ENCODE data around the gene CARNS1. TPM values are rescaled to one million over a fixed set of nuclear protein-coding genes. Genes with fewer than 3 reads are reported as not detected.
"Not testable (repeated sequence)": the region's sequence is repeated elsewhere in the genome, so short reads cannot be mapped to it uniquely, and the experiment has no call there.

CARNS1 gene
- total RNA-seq, 4 donors from 2014 or later, result 0.27 to 4.4 (median 0.43) TPM

DNA sequence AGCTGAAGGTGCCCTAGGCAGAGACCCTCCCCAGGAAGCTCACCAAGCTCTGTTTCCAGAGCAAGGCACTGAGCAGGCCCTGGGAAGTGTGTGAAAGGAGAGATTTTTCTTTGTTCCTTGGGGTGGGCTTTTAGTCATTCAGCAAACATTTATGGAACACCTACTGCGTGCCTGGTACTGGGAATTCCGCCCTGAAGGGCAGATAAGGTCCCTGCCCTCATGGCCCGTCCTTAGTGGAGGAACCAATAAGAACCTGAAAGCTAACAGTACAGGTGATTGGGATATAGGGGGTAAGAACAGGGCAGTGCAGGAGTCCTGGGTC lies 49.7 kb downstream of the CARNS1 start:
- Histone ChIP-seq H3K4me1 (peaks cover 22 to 41% (median 35%) of the 10 kb centered on the region in 4 donors), H3K36me3 (no peaks in the 10 kb centered on the region), H3K27ac (peak overlapping the region; percentile 92 to 96 (median 94)), H3K9me3 (no peaks in the 10 kb centered on the region), H3K27me3 (no peaks in the 10 kb centered on the region), H3K4me3 (peak overlapping the region; percentile 35 to 58 (median 53))
- TF ChIP-seq POLR2A (IDR thresholded peaks at IDR 0.05), result no peak
- TF ChIP-seq POLR2AphosphoS5 (IDR thresholded peaks at IDR 0.05), result no peak
- no peak for TF ChIP-seq EP300 (IDR thresholded peaks at IDR 0.05; ENCODE audit: low read depth)
- intact Hi-C loops (cut with DNase I; ENCODE audit: low total_unique reads), result no loop called here
- DNase-seq, result no peak
- WGBS, 2 donors (ENCODE audit: low coverage in 1 of 2), result 38% methylated on average over 3 of the region's 3 CpGs; no CpG with 5 or more reads in 1 of the 2 donors
- in situ Hi-C loops (cut with MboI; ENCODE audit: low pct_ligation_motif_present in 1 of 4, low pct_unique_long_range_greater_than_20kb in 1 of 4, low sequenced_read_pairs in 3 of 4), result no loop called here

DNA sequence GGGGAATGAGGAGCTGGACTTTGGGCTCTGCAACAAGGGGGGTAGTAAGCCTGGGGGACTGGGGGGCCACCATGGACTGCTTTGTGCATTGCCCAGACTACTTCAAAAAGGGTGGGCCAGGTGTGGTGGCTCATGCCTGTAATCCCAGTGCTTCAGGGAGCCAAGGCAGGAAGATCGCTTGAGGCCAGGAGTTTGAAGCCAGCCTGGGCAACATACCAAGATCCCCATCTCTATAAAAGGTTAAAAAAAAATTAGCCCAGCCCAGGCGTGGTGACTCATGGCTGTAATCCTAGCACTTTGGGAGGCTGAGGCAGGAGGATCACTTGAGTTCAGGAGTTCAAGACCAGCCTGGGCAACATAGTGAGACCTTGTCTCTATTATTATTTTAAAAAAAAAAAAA lies 50.1 kb downstream of the CARNS1 start:
- in situ Hi-C loops (cut with MboI; ENCODE audit: low pct_ligation_motif_present in 1 of 4, low pct_unique_long_range_greater_than_20kb in 1 of 4, low sequenced_read_pairs in 3 of 4); H3K27me3 ChIP-seq; DNase-seq; H3K9me3 ChIP-seq; intact Hi-C loops (cut with DNase I; ENCODE audit: low total_unique reads); H3K36me3 ChIP-seq: not testable (repeated sequence)
- peak overlapping the region; percentile 92 to 96 (median 94) for H3K27ac ChIP-seq
- H3K4me1 ChIP-seq, result peaks cover 22 to 41% (median 35%) of the 10 kb centered on the region in 4 donors
- 60% methylated on average over 2 of the region's 2 CpGs; no CpG with 5 or more reads in 1 of the 2 donors for WGBS, 2 donors (ENCODE audit: low coverage in 1 of 2)
- peak overlapping the region in 2 of 4 donors; percentile 54 to 58 for H3K4me3 ChIP-seq

DNA sequence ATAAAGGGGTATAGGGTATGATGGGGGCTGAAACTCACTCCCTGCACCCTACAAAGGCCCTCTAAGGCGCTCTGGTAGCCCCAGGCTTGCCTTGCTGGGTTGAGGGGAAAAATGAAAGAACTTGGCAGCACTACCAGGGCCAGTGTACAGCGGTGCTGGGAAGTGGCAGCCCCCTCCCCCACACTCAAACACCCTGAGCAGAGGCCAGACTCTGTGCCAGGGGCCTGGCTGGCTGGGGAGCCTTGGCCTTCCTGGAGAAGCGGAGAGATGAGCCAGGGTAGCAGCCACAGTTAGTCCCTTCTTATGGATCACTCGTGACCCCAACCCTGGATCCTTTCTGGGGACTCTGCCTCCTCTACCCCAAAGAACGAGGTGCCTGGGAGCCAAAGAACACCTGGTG lies 50.9 kb downstream of the CARNS1 start:
- WGBS, 2 donors (ENCODE audit: low coverage in 1 of 2), result 83% methylated on average over 5 of the region's 5 CpGs; no CpG with 5 or more reads in 1 of the 2 donors
- in situ Hi-C loops (cut with MboI; ENCODE audit: low pct_ligation_motif_present in 1 of 4, low pct_unique_long_range_greater_than_20kb in 1 of 4, low sequenced_read_pairs in 3 of 4), result no loop called here
- no peaks in the 10 kb centered on the region for H3K9me3 ChIP-seq
- H3K27me3 ChIP-seq, result no peaks in the 10 kb centered on the region
- H3K27ac ChIP-seq, result peak overlapping the region in 1 of 4 donors; percentile 96
- no peaks in the 10 kb centered on the region for H3K36me3 ChIP-seq
- H3K4me1 ChIP-seq, result peaks cover 22 to 41% (median 35%) of the 10 kb centered on the region in 4 donors
- TF ChIP-seq EP300 (IDR thresholded peaks at IDR 0.05; ENCODE audit: low read depth), result no peak
- TF ChIP-seq POLR2A (IDR thresholded peaks at IDR 0.05), result no peak
- TF ChIP-seq POLR2AphosphoS5 (IDR thresholded peaks at IDR 0.05), result no peak
- TF ChIP-seq, protein P1, sequence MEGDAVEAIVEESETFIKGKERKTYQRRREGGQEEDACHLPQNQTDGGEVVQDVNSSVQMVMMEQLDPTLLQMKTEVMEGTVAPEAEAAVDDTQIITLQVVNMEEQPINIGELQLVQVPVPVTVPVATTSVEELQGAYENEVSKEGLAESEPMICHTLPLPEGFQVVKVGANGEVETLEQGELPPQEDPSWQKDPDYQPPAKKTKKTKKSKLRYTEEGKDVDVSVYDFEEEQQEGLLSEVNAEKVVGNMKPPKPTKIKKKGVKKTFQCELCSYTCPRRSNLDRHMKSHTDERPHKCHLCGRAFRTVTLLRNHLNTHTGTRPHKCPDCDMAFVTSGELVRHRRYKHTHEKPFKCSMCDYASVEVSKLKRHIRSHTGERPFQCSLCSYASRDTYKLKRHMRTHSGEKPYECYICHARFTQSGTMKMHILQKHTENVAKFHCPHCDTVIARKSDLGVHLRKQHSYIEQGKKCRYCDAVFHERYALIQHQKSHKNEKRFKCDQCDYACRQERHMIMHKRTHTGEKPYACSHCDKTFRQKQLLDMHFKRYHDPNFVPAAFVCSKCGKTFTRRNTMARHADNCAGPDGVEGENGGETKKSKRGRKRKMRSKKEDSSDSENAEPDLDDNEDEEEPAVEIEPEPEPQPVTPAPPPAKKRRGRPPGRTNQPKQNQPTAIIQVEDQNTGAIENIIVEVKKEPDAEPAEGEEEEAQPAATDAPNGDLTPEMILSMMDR (IDR thresholded peaks at IDR 0.05), result no peak
- DNase-seq, result no peak
- intact Hi-C loops (cut with DNase I; ENCODE audit: low total_unique reads), result no loop called here
- H3K4me3 ChIP-seq, result no peak overlapping the region

- 69 to 100% methylated on average over 1 to 11 of the region's 11 CpGs for WGBS, 2 donors (ENCODE audit: low coverage in 1 of 2)
- in situ Hi-C loops (cut with MboI; ENCODE audit: low pct_ligation_motif_present in 1 of 4, low pct_unique_long_range_greater_than_20kb in 1 of 4, low sequenced_read_pairs in 3 of 4) (no loop called here), intact Hi-C loops (cut with DNase I; ENCODE audit: low total_unique reads) (no loop called here)
- no peak for DNase-seq
- TF ChIP-seq, protein P1 (IDR thresholded peaks at IDR 0.05), result no peak
- TF ChIP-seq POLR2AphosphoS5 (IDR thresholded peaks at IDR 0.05) (no peak), POLR2A (IDR thresholded peaks at IDR 0.05) (no peak), EP300 (IDR thresholded peaks at IDR 0.05; ENCODE audit: low read depth) (no peak)
- Histone ChIP-seq H3K27ac (peak overlapping the region; percentile 86 to 90 (median 90)), H3K27me3 (no peaks in the 10 kb centered on the region), H3K36me3 (no peaks in the 10 kb centered on the region), H3K9me3 (no peaks in the 10 kb centered on the region), H3K4me1 (peaks cover 22 to 41% (median 35%) of the 10 kb centered on the region in 4 donors), H3K4me3 (no peak overlapping the region)
Observed at GRCh38 chr11:67466962-67467771, 51.7 kb downstream of the CARNS1 start.

DNA sequence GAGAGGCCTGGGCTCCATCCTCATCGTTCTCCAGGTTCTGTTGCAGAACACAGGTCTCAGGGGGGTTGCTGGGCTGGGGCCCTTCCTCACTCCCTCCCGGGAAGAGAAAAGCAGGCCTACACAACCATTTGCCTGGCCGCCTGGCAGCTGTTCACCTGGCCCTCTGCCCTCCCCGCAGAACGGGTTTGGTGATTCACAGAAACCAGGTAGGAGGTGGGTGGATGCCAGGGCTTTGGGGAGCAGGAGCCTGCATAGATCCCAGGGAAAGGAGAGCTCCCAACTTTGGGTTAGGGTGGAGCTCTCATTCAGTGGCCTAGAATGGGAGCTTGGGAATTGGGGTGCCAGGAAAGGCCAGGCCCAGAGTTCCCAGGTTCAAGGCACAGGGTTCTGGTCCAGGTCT lies 52.6 kb downstream of the CARNS1 start:
- Histone ChIP-seq H3K9me3 (no peaks in the 10 kb centered on the region), H3K36me3 (no peaks in the 10 kb centered on the region), H3K4me3 (peak overlapping the region; percentile 53 to 82 (median 80)), H3K27ac (peak overlapping the region; percentile 86 to 90 (median 90)), H3K27me3 (no peaks in the 10 kb centered on the region), H3K4me1 (peaks cover 22 to 41% (median 35%) of the 10 kb centered on the region in 4 donors)
- intact Hi-C loops (cut with DNase I; ENCODE audit: low total_unique reads) (no loop called here), in situ Hi-C loops (cut with MboI; ENCODE audit: low pct_ligation_motif_present in 1 of 4, low pct_unique_long_range_greater_than_20kb in 1 of 4, low sequenced_read_pairs in 3 of 4) (no loop called here)
- 28% methylated on average over 5 of the region's 5 CpGs; no CpG with 5 or more reads in 1 of the 2 donors for WGBS, 2 donors (ENCODE audit: low coverage in 1 of 2)
- peak; percentile 80 for DNase-seq
- no peak for TF ChIP-seq EP300 (IDR thresholded peaks at IDR 0.05; ENCODE audit: low read depth)
- peak; percentile 34 for TF ChIP-seq POLR2A (IDR thresholded peaks at IDR 0.05)
- peak in 2 of 3 donors; percentile 41 to 71 for TF ChIP-seq POLR2AphosphoS5 (IDR thresholded peaks at IDR 0.05)
